GM13976 (cell line): ENCODE data around the gene HABP4.

ENCODE experiments used
- DNase-seq: peaks from one replicate; pipeline ENCODE4 v3.0.0; 2012; ENCODE audit warnings: low spot score
- in situ Hi-C: fragments of 300-500 bp; cut with MboI; formaldehyde crosslinking; loops from one replicate; pipeline ENCODE4 v1.12.0; 2022; ENCODE audit warnings: low sequenced_read_pairs, mixed read lengths, inconsistent platforms; ENCODE audit not compliant: unreplicated experiment
- TF ChIP-seq, protein P1 (sequence below): IDR thresholded peaks from 2 replicates; pipeline ENCODE4 v1.5.1; 2012; ENCODE audit warnings: borderline replicate concordance, mild to moderate bottlenecking; ENCODE audit not compliant: insufficient read depth; ENCODE audit errors: extremely low read depth, missing control alignments, control extremely low read depth

Gene HABP4

DNA sequence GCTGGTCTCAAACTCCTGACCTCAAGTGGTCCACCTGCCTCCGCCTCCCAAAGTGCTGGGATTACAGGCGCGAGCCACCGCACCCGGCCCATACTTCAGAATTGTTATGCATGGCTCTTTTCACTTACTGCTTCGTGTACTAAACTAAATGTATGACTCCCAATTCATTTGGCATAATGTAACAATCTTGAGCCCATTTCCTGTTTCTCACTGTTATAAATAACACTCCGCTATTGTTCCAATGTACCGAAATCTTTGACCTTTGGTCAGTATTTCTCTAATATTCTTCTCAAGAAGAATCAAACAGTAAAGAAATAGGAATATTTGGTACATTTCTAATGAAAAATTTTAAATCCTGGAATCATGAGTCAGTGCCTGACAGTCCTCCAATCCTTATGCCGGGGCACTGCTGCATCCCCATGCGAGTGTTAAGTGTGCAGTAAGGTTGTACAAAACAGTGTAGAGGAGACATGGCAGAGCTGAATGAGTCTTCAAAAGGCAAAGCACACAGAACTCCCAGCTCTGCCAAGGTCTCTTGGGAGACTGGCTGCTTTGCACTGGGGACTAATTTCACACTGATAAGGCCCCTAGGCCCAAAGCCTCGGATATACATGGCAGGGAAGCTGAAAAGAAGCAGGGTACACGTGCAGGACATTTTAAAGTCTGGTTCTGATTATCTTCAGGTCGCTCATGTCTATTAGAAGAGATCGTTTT is 58.4 kb downstream of the HABP4 start:
- DNase-seq, result no peak
- in situ Hi-C loops, result no loop called here
- TF ChIP-seq, protein P1, sequence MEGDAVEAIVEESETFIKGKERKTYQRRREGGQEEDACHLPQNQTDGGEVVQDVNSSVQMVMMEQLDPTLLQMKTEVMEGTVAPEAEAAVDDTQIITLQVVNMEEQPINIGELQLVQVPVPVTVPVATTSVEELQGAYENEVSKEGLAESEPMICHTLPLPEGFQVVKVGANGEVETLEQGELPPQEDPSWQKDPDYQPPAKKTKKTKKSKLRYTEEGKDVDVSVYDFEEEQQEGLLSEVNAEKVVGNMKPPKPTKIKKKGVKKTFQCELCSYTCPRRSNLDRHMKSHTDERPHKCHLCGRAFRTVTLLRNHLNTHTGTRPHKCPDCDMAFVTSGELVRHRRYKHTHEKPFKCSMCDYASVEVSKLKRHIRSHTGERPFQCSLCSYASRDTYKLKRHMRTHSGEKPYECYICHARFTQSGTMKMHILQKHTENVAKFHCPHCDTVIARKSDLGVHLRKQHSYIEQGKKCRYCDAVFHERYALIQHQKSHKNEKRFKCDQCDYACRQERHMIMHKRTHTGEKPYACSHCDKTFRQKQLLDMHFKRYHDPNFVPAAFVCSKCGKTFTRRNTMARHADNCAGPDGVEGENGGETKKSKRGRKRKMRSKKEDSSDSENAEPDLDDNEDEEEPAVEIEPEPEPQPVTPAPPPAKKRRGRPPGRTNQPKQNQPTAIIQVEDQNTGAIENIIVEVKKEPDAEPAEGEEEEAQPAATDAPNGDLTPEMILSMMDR, result no peak

DNA sequence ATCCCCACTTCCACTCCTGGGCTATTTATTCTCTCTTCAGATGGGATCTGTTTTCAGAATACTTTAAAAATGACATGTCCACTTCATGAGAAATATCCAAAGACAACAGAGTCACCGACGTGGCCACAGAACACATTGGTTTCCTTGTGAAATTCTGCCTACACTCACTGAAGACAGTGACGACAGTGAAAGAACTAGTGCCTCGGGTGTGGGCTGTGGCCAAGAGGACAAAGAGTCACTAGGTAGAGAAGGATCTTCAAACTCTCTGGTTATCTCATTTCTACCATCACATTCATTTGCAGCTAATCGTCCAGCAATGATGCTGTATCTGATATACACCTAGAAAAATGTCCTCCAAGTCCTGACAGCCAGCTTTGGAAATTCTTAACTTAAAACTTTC is 59.1 kb downstream of the HABP4 start:
- TF ChIP-seq, protein P1, result no peak
- in situ Hi-C loops, result no loop called here

DNA sequence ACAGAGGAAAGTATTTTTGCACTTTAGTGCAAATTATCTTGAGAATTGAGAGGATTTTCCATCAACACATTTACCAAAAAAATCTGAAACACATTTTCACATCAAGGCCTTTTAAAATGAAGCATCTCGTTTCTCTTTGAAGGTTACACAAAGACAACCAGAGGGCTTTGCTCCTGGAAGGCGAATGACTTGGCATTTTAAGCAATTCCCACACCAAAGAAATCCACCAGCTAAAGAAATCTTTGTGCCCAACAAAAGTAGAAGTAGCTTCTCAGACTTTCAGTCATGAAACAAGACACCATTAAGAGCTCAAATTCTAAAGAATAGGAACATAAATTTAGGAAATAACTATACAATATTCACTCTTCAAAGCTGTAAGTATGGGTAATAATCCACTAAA is 59.9 kb downstream of the HABP4 start:
- TF ChIP-seq, protein P1, result no peak
- no peak for DNase-seq
- in situ Hi-C loops, result no loop called here

More for the DNA sequence above, 59.1 kb downstream of the HABP4 start:
- DNase-seq, result no peak

DNA sequence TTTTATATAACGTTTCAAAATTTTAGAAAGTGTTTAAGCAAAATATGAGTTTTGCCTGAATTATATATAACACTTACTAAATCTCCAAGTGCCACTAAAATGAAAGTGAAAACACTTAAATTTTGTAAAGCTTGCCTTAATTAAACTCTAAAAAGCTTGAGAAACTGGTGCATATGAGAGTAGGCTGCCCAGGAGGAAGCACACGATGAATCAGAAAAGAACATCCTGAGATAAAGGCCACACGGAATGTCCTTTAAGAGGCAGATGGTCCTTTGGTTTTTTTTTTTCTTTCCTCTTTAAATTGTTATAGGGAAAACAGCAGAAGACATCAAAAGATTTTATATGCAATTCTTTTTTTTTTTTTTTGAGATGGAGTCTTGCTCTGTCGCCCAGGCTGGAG is 60.3 kb downstream of the HABP4 start:
- TF ChIP-seq, protein P1, result no peak
- in situ Hi-C loops, result no loop called here
- DNase-seq, result no peak

DNA sequence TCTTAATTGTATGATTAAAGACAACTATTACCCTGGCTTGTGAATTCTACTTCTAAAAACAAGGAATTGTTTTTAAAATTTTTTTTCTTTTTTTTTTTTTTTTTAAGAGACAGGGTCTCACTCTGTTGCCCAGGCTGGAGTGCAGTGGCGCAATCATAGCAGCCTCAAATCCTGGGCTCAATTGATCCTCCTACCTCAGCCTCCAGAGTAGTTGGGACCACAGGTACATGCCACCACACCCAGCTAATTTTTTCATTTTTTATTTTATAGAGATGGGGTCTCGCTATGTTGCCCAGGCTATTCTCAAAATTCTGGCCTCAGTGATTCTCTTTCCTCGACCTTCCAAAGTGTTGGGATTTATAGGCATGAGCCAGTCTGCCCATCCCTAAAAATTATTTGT is 62.3 kb downstream of the HABP4 start:
- DNase-seq, result no peak
- TF ChIP-seq, protein P1, result no peak
- in situ Hi-C loops, result no loop called here

DNA sequence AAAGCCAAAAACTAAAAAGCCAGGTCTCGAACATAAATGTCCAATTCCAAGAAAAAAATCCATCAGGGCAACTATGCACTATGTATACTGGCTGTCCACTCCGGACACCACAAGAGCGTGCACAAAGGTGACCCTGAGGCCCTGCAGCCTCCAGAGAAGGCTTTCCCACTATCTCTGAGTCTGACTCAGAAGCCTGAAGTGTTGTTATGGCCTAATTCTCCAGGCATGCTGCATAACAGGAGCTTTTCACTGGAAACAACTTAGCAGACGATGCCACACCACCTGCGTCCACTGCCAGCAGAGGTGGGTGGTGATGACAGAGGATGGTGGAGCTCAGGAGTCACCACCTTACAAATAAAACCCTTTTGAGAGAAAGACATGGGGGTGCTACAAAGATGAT is 63.7 kb downstream of the HABP4 start:
- TF ChIP-seq, protein P1, result no peak
- no peak for DNase-seq
- in situ Hi-C loops, result no loop called here
